Activated naive CD8-positive, alpha-beta T cell treated with anti-CD3 and anti-CD28 coated beads, Interleukin-2, amount 10 ng/mL, durations not matched to agents 7 days and 5 days (primary cell): ENCODE data around the gene TIGIT. TPM values are rescaled to one million over a fixed set of nuclear protein-coding genes. Genes with fewer than 3 reads are reported as not detected.
"Not testable (repeated sequence)": the region's sequence is repeated elsewhere in the genome, so short reads cannot be mapped to it uniquely, and the experiment has no call there.

Experiments
- ATAC-seq: fragments of 150-1000 bp; cut with Tn5 transposase; one replicate; pipeline ENCODE4 v1.10.0; 2021; ENCODE audit warnings: low read depth, moderate library complexity
- POLR2A ChIA-PET: fragments of 350-600 bp; sonication (Branson Sonifier 250); formaldehyde crosslinking; loops from one replicate; lab custom pipeline; 2021; ENCODE audit warnings: antibody characterized with exemption; lab: Charles Lee
- DNase-seq: peaks from one replicate; pipeline ENCODE4 v3.0.0; 2021
- H3K27ac Mint-ChIP-seq: one replicate; pipeline ENCODE4 v1.8.0; 2022; ENCODE audit warnings: mild to moderate bottlenecking, mixed read lengths
- H3K27me3 Mint-ChIP-seq: one replicate; pipeline ENCODE4 v1.8.0; 2022; ENCODE audit warnings: mild to moderate bottlenecking, moderate library complexity, mixed read lengths
- H3K36me3 Mint-ChIP-seq: one replicate; pipeline ENCODE4 v1.8.0; 2021; ENCODE audit warnings: mild to moderate bottlenecking, mixed read lengths
- H3K4me1 Mint-ChIP-seq: one replicate; pipeline ENCODE4 v1.8.0; 2021; ENCODE audit warnings: mixed read lengths
- H3K4me3 Mint-ChIP-seq: one replicate; pipeline ENCODE4 v1.8.0; 2022; ENCODE audit warnings: mild to moderate bottlenecking, moderate library complexity, mixed read lengths
- H3K9me3 Mint-ChIP-seq: one replicate; pipeline ENCODE4 v1.8.0; 2021; ENCODE audit warnings: mixed read lengths
- total RNA-seq, 2 experiments: library from RNA; stranded (reverse); gene quantifications; one replicate each; pipeline ENCODE4 v1.2.3, GENCODE V29; 2021

Gene TIGIT
- total RNA-seq, result 10 to 100 TPM; 35.5 to 42.4 TPM

- DNase-seq (no peak), ATAC-seq (no peak)
- H3K27ac Mint-ChIP-seq, result peak within 1 kb of the TSS; percentile 72
- H3K9me3 Mint-ChIP-seq, result no peaks in the 10 kb centered on the region
- H3K4me3 Mint-ChIP-seq, result peak within 1 kb of the TSS; percentile 58
- peaks cover 2% of the 10 kb centered on the region for H3K36me3 Mint-ChIP-seq
- peaks cover 19% of the 10 kb centered on the region for H3K4me1 Mint-ChIP-seq
- H3K27me3 Mint-ChIP-seq, result no peaks in the 10 kb centered on the region
- POLR2A ChIA-PET, result interaction anchor here (1.8 kb wide), 1 partner anchor 80 kb away, joined by 5 read pairs; no protein-coding TSS in a partner anchor
These were observed at the start of gene TIGIT for GRCh38 chr3:114293838-114294535. Gene TIGIT, plus strand, starts transcription at chr3:114294028. Its CDS starts 34 bp downstream, at chr3:114294062.

- no peaks in the 10 kb centered on the region for H3K27me3 Mint-ChIP-seq
- DNase-seq (no peak), ATAC-seq (no peak)
- H3K4me3 Mint-ChIP-seq, result no peak overlapping the region
- peaks cover 6% of the 10 kb centered on the region for H3K36me3 Mint-ChIP-seq
- peaks cover 8% of the 10 kb centered on the region for H3K9me3 Mint-ChIP-seq
- peaks cover 2% of the 10 kb centered on the region for H3K4me1 Mint-ChIP-seq
- POLR2A ChIA-PET, result interaction anchor here (1.3 kb wide), 1 partner anchor 31 kb away, joined by 3 read pairs; no protein-coding TSS in a partner anchor
- H3K27ac Mint-ChIP-seq, result no peak overlapping the region
These were observed 40.9 kb upstream of the TIGIT start for GRCh38 chr3:114252954-114253353.

GRCh38 chr3:114253505-114253904, 40.3 kb upstream of the TIGIT start:
- Mint-ChIP-seq H3K9me3 (peaks cover 8% of the 10 kb centered on the region), H3K27me3 (no peaks in the 10 kb centered on the region), H3K4me1 (peaks cover 2% of the 10 kb centered on the region), H3K4me3 (no peak overlapping the region), H3K27ac (no peak overlapping the region), H3K36me3 (peaks cover 9% of the 10 kb centered on the region)
- ATAC-seq, result no peak
- DNase-seq, result no peak
- POLR2A ChIA-PET, result interaction anchor here (1.3 kb wide), 1 partner anchor 32 kb away, joined by 3 read pairs; no protein-coding TSS in a partner anchor

- Mint-ChIP-seq H3K36me3 (peaks cover 21% of the 10 kb centered on the region), H3K4me1 (no peaks in the 10 kb centered on the region), H3K27me3 (no peaks in the 10 kb centered on the region), H3K4me3 (no peak overlapping the region), H3K27ac (no peak overlapping the region), H3K9me3 (peaks cover 18% of the 10 kb centered on the region)
- DNase-seq (no peak), ATAC-seq (no peak)
- POLR2A ChIA-PET, result no interaction called here
These were observed 34.3 kb upstream of the TIGIT start for GRCh38 chr3:114259566-114259965.

- H3K36me3 Mint-ChIP-seq, result peaks cover 22% of the 10 kb centered on the region
- POLR2A ChIA-PET, result no interaction called here
- no peaks in the 10 kb centered on the region for H3K4me1 Mint-ChIP-seq
- ATAC-seq (no peak), DNase-seq (no peak)
- no peak overlapping the region for H3K27ac Mint-ChIP-seq
- H3K9me3 Mint-ChIP-seq, result peaks cover 20% of the 10 kb centered on the region
- no peaks in the 10 kb centered on the region for H3K27me3 Mint-ChIP-seq
- no peak overlapping the region for H3K4me3 Mint-ChIP-seq
These were observed 33.7 kb upstream of the TIGIT start for GRCh38 chr3:114260152-114260551.

- no peak for ATAC-seq
- no peak overlapping the region for H3K4me3 Mint-ChIP-seq
- H3K36me3 Mint-ChIP-seq, result peaks cover 23% of the 10 kb centered on the region
- POLR2A ChIA-PET, result no interaction called here
- DNase-seq, result no peak
- no peaks in the 10 kb centered on the region for H3K27me3 Mint-ChIP-seq
- no peak overlapping the region for H3K27ac Mint-ChIP-seq
- peaks cover 4% of the 10 kb centered on the region for H3K4me1 Mint-ChIP-seq
- peaks cover 33% of the 10 kb centered on the region for H3K9me3 Mint-ChIP-seq
These were observed 23.8 kb upstream of the TIGIT start for GRCh38 chr3:114270019-114270418.

- peaks cover 5% of the 10 kb centered on the region for H3K4me1 Mint-ChIP-seq
- H3K4me3 Mint-ChIP-seq, result no peak overlapping the region
- H3K27me3 Mint-ChIP-seq, result no peaks in the 10 kb centered on the region
- no peak overlapping the region for H3K27ac Mint-ChIP-seq
- POLR2A ChIA-PET, result no interaction called here
- H3K36me3 Mint-ChIP-seq, result peaks cover 25% of the 10 kb centered on the region
- DNase-seq (no peak), ATAC-seq (no peak)
- peaks cover 31% of the 10 kb centered on the region for H3K9me3 Mint-ChIP-seq
These were observed 21.6 kb upstream of the TIGIT start for GRCh38 chr3:114272271-114272670.

GRCh38 chr3:114274929-114275328, 18.9 kb upstream of the TIGIT start:
- no peaks in the 10 kb centered on the region for H3K27me3 Mint-ChIP-seq
- ATAC-seq (no peak), DNase-seq (no peak)
- H3K4me1 Mint-ChIP-seq, result peaks cover 2% of the 10 kb centered on the region
- H3K9me3 Mint-ChIP-seq, result peaks cover 21% of the 10 kb centered on the region
- no peak overlapping the region for H3K4me3 Mint-ChIP-seq
- no peak overlapping the region for H3K27ac Mint-ChIP-seq
- H3K36me3 Mint-ChIP-seq, result peaks cover 19% of the 10 kb centered on the region
- POLR2A ChIA-PET, result interaction anchor here (1.0 kb wide), 1 partner anchor 61 kb away, joined by 4 read pairs; no protein-coding TSS in a partner anchor

- H3K27ac Mint-ChIP-seq, H3K4me3 Mint-ChIP-seq, H3K4me1 Mint-ChIP-seq, ATAC-seq, POLR2A ChIA-PET, H3K27me3 Mint-ChIP-seq, DNase-seq: not testable (repeated sequence)
- H3K36me3 Mint-ChIP-seq, result peaks cover 12% of the 10 kb centered on the region
- H3K9me3 Mint-ChIP-seq, result peaks cover 18% of the 10 kb centered on the region
These were observed 17.0 kb upstream of the TIGIT start for GRCh38 chr3:114276856-114277255.

- no peak overlapping the region for H3K4me3 Mint-ChIP-seq
- peaks cover 1% of the 10 kb centered on the region for H3K36me3 Mint-ChIP-seq
- peaks cover 2% of the 10 kb centered on the region for H3K9me3 Mint-ChIP-seq
- peaks cover 10% of the 10 kb centered on the region for H3K4me1 Mint-ChIP-seq
- ATAC-seq (no peak), DNase-seq (no peak)
- H3K27ac Mint-ChIP-seq, result no peak overlapping the region
- H3K27me3 Mint-ChIP-seq, result no peaks in the 10 kb centered on the region
- POLR2A ChIA-PET, result interaction anchor here (1.9 kb wide), 1 partner anchor 71 kb away, joined by 9 read pairs; no protein-coding TSS in a partner anchor
These were observed 9.2 kb upstream of the TIGIT start for GRCh38 chr3:114284644-114285043.

- DNase-seq (no peak), ATAC-seq (peak; percentile 74)
- peak overlapping the region; percentile 62 for H3K4me3 Mint-ChIP-seq
- peaks cover 2% of the 10 kb centered on the region for H3K9me3 Mint-ChIP-seq
- H3K36me3 Mint-ChIP-seq, result peaks cover 1% of the 10 kb centered on the region
- H3K4me1 Mint-ChIP-seq, result peaks cover 10% of the 10 kb centered on the region
- POLR2A ChIA-PET, result interaction anchor here (1.0 to 1.9 kb wide), 3 partner anchors 62 to 230 kb away, joined by 3 to 9 read pairs (median 3); no protein-coding TSS in a partner anchor
- no peaks in the 10 kb centered on the region for H3K27me3 Mint-ChIP-seq
- peak overlapping the region; percentile 86 for H3K27ac Mint-ChIP-seq
These were observed 8.1 kb upstream of the TIGIT start for GRCh38 chr3:114285648-114286230.

GRCh38 chr3:114286266-114286665, 7.6 kb upstream of the TIGIT start:
- DNase-seq (no peak), ATAC-seq (no peak)
- H3K36me3 Mint-ChIP-seq, result peaks cover 1% of the 10 kb centered on the region
- POLR2A ChIA-PET, result interaction anchor here (1.0 to 1.9 kb wide), 3 partner anchors 63 to 230 kb away, joined by 3 to 9 read pairs (median 3); no protein-coding TSS in a partner anchor
- H3K4me1 Mint-ChIP-seq, result peaks cover 12% of the 10 kb centered on the region
- H3K27ac Mint-ChIP-seq, result peak overlapping the region; percentile 86
- no peaks in the 10 kb centered on the region for H3K27me3 Mint-ChIP-seq
- peaks cover 2% of the 10 kb centered on the region for H3K9me3 Mint-ChIP-seq
- peak overlapping the region; percentile 62 for H3K4me3 Mint-ChIP-seq
